Measurements from ENCODE around the gene MAP2K5.

Gene MAP2K5

DNA sequence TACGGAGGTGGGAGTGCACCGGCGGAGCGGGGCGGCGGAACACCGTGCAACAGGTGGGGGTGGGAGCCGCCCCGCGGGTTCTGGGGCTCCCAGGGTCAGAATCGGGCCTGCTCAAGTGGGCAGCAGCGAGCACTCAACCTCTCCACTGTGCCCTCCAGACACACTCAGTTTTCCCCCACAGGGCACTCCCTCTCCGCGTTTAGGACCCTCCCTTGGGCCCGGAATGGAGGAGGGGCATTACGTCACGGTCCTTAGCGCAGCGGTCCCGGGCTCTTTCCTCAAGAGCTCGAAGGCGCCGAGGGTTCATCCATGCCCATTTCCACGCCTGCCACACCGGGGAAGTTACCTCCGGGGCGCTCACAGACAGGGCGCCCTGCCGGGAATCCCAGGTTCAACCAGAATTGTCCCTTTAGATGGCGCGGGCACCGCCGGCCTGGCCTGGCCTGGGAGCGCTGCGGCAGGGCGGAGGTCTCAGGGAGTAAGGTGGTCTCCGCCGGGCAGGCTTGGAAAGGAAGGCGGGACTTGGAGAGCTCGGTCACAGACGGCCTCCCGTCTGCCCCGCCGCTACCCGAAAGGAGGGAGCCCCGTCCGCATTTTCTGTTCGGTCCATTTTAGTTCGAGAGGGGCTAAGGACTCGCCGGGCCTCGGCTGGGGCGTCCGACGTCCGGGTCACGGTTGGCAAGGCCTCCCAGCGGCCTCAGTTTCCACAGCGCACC lies 292.2 kb downstream of the MAP2K5 start:
- no peaks in the 10 kb centered on the region for H3K79me2 ChIP-seq (ENCODE audit: low read length)
- H3K4me1 ChIP-seq (ENCODE audit: low read length), result peaks cover 16% of the 10 kb centered on the region
- H2AFZ ChIP-seq (ENCODE audit: low read depth, low read length), result peak overlapping the region; percentile 24
- H4K20me1 ChIP-seq (ENCODE audit: insufficient read depth, low read length), result no peaks in the 10 kb centered on the region
- H3K4me3 ChIP-seq (ENCODE audit: low read length), result peak overlapping the region; percentile 80
- H3K27ac ChIP-seq (ENCODE audit: low read length), result no peak overlapping the region
- no peaks in the 10 kb centered on the region for H3K36me3 ChIP-seq (replicated peaks; ENCODE audit: low read depth, low read length)
- H3K9me3 ChIP-seq (ENCODE audit: insufficient read depth, low read length), result no peaks in the 10 kb centered on the region
- H3K27me3 ChIP-seq (ENCODE audit: low read depth, low read length), result peaks cover 42% of the 10 kb centered on the region
- peak overlapping the region; percentile 28 for H3K9ac ChIP-seq (ENCODE audit: low read length)
- peak overlapping the region; percentile 97 for H3K4me2 ChIP-seq (ENCODE audit: low read length)
- no peak for TF ChIP-seq EZH2phosphoT487 (IDR thresholded peaks at IDR 0.05; ENCODE audit: low read depth)
- TF ChIP-seq, protein P1, sequence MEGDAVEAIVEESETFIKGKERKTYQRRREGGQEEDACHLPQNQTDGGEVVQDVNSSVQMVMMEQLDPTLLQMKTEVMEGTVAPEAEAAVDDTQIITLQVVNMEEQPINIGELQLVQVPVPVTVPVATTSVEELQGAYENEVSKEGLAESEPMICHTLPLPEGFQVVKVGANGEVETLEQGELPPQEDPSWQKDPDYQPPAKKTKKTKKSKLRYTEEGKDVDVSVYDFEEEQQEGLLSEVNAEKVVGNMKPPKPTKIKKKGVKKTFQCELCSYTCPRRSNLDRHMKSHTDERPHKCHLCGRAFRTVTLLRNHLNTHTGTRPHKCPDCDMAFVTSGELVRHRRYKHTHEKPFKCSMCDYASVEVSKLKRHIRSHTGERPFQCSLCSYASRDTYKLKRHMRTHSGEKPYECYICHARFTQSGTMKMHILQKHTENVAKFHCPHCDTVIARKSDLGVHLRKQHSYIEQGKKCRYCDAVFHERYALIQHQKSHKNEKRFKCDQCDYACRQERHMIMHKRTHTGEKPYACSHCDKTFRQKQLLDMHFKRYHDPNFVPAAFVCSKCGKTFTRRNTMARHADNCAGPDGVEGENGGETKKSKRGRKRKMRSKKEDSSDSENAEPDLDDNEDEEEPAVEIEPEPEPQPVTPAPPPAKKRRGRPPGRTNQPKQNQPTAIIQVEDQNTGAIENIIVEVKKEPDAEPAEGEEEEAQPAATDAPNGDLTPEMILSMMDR (IDR thresholded peaks at IDR 0.05; ENCODE audit: low read depth, low read length), result no peak

DNA sequence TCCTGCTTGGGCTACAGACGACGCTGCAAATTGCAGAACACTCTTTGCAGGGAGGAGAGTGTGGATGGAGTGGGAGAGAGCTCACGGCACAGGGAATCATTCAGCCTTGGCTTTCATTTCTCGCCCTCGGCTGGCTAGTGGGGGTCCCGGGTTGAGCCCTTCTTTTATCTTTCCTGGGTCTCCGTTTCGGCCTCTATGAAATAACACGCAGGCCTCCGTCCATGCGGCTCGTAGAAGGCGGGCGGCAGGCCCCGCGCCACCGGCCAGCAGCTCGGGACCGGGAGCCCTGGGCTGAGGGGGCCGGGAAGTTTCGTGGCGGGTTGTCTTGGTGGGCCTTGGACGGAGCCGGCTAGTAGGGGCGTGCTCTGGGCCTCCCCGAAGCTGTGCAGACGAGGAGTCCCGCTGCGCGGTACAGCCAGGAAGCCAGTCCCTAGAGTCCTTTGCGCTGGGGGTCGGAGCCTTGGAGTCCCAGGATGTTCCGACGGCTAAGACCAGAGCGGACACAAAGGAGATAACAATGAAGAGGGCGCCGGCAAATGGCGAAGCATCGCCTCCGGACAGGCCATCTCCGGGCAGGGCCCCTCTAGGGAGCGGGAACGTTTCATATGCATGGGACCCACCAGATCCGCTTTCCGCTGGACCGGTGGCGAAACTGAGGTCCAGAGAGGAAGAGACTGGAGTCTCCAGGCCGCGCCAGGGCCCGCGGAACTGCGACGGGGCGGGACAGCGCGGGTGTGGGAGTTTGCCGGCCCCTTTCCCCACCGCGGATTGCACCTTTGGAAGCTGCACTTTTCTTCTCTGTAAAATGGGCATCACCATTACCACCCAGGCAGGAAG lies 293.0 kb downstream of the MAP2K5 start:
- Histone ChIP-seq H4K20me1 (ENCODE audit: insufficient read depth, low read length) (no peaks in the 10 kb centered on the region), H3K27ac (ENCODE audit: low read length) (no peak overlapping the region), H3K4me2 (ENCODE audit: low read length) (peak overlapping the region; percentile 97), H3K4me3 (ENCODE audit: low read length) (peak overlapping the region; percentile 80), H3K9me3 (ENCODE audit: insufficient read depth, low read length) (no peaks in the 10 kb centered on the region), H3K79me2 (ENCODE audit: low read length) (no peaks in the 10 kb centered on the region), H3K4me1 (ENCODE audit: low read length) (peaks cover 16% of the 10 kb centered on the region), H3K27me3 (ENCODE audit: low read depth, low read length) (peaks cover 42% of the 10 kb centered on the region), H3K9ac (ENCODE audit: low read length) (peak overlapping the region; percentile 20; the same call in 1 of the 2 replicates), H2AFZ (ENCODE audit: low read depth, low read length) (peak overlapping the region; percentile 24; the same call in 1 of the 2 replicates), H3K36me3 (replicated peaks; ENCODE audit: low read depth, low read length) (no peaks in the 10 kb centered on the region)
- TF ChIP-seq, protein P1 (IDR thresholded peaks at IDR 0.05; ENCODE audit: low read depth, low read length), result no peak
- no peak for TF ChIP-seq EZH2phosphoT487 (IDR thresholded peaks at IDR 0.05; ENCODE audit: low read depth)

- H4K20me1 ChIP-seq (ENCODE audit: insufficient read depth, low read length), result no peaks in the 10 kb centered on the region
- H3K27me3 ChIP-seq (ENCODE audit: low read depth, low read length), result peaks cover 42% of the 10 kb centered on the region
- H3K27ac ChIP-seq (ENCODE audit: low read length), result no peak overlapping the region
- TF ChIP-seq, protein P1 (IDR thresholded peaks at IDR 0.05; ENCODE audit: low read depth, low read length), result no peak
- no peak for TF ChIP-seq EZH2phosphoT487 (IDR thresholded peaks at IDR 0.05; ENCODE audit: low read depth)
- H2AFZ ChIP-seq (ENCODE audit: low read depth, low read length), result peak overlapping the region; percentile 24; the same call in 1 of the 2 replicates
- peaks cover 16% of the 10 kb centered on the region for H3K4me1 ChIP-seq (ENCODE audit: low read length)
- H3K36me3 ChIP-seq (replicated peaks; ENCODE audit: low read depth, low read length), result no peaks in the 10 kb centered on the region
- peak overlapping the region; percentile 80 for H3K4me3 ChIP-seq (ENCODE audit: low read length)
- H3K4me2 ChIP-seq (ENCODE audit: low read length), result peak overlapping the region; percentile 97
- H3K9ac ChIP-seq (ENCODE audit: low read length), result peak overlapping the region; percentile 20; the same call in 1 of the 2 replicates
- no peaks in the 10 kb centered on the region for H3K79me2 ChIP-seq (ENCODE audit: low read length)
- no peaks in the 10 kb centered on the region for H3K9me3 ChIP-seq (ENCODE audit: insufficient read depth, low read length)
These were observed 293.6 kb downstream of the MAP2K5 start for GRCh38 chr15:67836134-67836455.

DNA sequence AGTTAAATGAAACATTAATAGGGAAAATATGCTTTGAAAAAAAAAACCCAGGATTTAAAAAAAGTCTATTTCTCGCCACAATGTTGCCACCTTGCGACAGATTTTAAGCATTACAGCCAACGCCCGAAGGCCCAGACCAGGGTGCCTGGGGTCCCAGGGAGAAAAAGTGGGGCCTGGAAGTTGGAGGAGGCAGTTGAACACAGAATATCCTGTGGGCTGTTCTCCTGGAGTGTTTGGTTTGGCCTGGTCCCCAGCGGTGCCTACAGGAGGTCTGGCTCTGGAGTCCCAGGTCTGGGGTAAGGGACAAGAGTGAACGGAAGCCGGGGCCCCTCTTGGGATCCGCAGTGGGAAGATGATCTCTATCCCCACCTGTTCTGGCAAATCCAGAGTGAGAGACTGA lies 294.0 kb downstream of the MAP2K5 start:
- peak overlapping the region; percentile 80 for H3K4me3 ChIP-seq (ENCODE audit: low read length)
- TF ChIP-seq, protein P1 (IDR thresholded peaks at IDR 0.05; ENCODE audit: low read depth, low read length), result peak; percentile 85
- TF ChIP-seq EZH2phosphoT487 (IDR thresholded peaks at IDR 0.05; ENCODE audit: low read depth), result no peak
- 0 out of 2 replicates have a peak overlapping the region, but pooled peaks have one; percentile 20 for H3K9ac ChIP-seq (ENCODE audit: low read length)
- no peak overlapping the region for H2AFZ ChIP-seq (ENCODE audit: low read depth, low read length)
- H3K79me2 ChIP-seq (ENCODE audit: low read length), result no peaks in the 10 kb centered on the region
- H4K20me1 ChIP-seq (ENCODE audit: insufficient read depth, low read length), result no peaks in the 10 kb centered on the region
- H3K36me3 ChIP-seq (replicated peaks; ENCODE audit: low read depth, low read length), result no peaks in the 10 kb centered on the region
- H3K27ac ChIP-seq (ENCODE audit: low read length), result no peak overlapping the region
- peak overlapping the region; percentile 97 for H3K4me2 ChIP-seq (ENCODE audit: low read length)
- H3K4me1 ChIP-seq (ENCODE audit: low read length), result peaks cover 19% of the 10 kb centered on the region
- no peaks in the 10 kb centered on the region for H3K9me3 ChIP-seq (ENCODE audit: insufficient read depth, low read length)
- H3K27me3 ChIP-seq (ENCODE audit: low read depth, low read length), result peaks cover 42% of the 10 kb centered on the region

All from OCI-LY3 (cell line).